ENCODE results near the gene PPP6C.
A peak's percentile ranks its signal among the peaks of the same experiment; 100 is the strongest.
"Not testable (repeated sequence)": the region's sequence is repeated elsewhere in the genome, so short reads cannot be mapped to it uniquely, and the experiment has no call there.

The PPP6C gene

DNA sequence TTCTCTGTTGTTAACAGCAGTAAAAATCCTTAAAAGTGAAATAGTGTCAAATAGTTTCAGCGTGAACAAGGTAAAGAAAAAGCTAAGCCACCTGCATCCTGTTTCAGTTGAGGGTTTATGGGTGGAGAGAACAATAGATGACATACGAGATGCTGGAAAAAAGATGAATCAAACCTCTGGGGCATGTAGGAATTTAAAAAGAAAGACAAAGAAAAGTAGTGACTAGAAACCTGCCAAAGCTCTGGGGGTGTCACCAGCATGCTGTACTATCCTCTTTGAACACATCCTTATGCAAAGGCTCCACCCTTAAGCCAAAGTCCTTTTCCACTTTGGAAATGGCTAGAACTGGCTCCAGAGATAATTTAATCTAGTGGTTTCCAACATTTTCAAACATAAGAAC lies 68.5 kb downstream of the PPP6C start:
- DNase-seq (ENCODE audit: low read depth): no peak
- H3K4me3 ChIP-seq (ENCODE audit: control insufficient read depth, low read depth, low read length): no peak overlapping the region
- TF ChIP-seq, protein P1, sequence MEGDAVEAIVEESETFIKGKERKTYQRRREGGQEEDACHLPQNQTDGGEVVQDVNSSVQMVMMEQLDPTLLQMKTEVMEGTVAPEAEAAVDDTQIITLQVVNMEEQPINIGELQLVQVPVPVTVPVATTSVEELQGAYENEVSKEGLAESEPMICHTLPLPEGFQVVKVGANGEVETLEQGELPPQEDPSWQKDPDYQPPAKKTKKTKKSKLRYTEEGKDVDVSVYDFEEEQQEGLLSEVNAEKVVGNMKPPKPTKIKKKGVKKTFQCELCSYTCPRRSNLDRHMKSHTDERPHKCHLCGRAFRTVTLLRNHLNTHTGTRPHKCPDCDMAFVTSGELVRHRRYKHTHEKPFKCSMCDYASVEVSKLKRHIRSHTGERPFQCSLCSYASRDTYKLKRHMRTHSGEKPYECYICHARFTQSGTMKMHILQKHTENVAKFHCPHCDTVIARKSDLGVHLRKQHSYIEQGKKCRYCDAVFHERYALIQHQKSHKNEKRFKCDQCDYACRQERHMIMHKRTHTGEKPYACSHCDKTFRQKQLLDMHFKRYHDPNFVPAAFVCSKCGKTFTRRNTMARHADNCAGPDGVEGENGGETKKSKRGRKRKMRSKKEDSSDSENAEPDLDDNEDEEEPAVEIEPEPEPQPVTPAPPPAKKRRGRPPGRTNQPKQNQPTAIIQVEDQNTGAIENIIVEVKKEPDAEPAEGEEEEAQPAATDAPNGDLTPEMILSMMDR (IDR thresholded peaks at IDR 0.05; ENCODE audit: control insufficient read depth, insufficient read depth, low read depth, low read length, missing control alignments): no peak

DNA sequence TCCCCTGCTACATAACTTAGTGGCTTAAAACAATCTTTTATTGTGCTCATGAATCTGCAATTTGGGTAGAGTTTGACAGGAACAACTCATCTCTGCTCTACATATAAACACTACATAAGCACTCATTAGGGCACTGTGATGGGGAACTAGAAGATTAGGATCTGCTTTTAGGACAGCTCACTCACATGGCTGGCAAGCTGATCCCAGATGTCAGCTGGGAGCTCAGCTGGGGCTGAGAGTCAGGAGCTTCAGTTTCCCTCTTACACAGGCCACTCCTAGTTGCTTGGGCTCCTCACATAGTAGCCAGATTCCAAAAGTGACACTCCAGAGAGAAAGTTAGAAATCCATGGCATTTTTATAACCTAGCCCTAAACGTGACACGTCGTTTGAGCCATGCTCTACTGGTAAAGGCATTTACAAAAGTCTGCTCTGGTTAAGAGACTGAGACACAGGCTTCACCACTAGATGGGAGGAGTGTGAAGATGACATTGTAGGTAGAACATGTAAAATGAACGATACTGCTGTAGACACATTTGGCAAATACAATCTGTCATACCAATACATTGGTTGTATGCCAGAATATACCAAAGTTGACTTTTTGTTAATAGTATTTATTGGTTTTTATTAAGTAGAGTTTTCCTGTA lies 69.8 kb downstream of the PPP6C start:
- no peak overlapping the region for H3K4me3 ChIP-seq (ENCODE audit: control insufficient read depth, low read depth, low read length)
- DNase-seq (ENCODE audit: low read depth): no peak
- TF ChIP-seq, protein P1 (IDR thresholded peaks at IDR 0.05; ENCODE audit: control insufficient read depth, insufficient read depth, low read depth, low read length, missing control alignments): peak; percentile 27

DNA sequence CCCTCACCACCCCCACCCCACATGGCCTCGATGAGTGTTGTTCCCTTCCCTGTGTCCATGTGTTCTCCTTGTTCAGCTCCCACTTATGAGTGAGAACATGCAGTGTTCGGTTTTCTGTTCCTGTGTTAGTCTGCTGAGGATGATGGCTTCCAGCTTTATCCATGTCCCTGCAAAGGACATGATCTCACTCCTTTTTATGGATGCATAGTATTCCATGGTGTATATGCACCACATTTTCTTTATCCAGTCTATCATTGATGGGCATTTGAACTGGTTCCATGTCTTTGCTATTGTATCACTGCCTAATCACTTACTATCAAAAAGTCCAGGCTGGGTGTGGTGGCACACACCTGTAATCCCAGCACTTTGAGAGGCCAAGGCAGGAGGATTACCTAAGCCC lies 70.9 kb downstream of the PPP6C start:
- DNase-seq (ENCODE audit: low read depth); H3K4me3 ChIP-seq (ENCODE audit: control insufficient read depth, low read depth, low read length): not testable (repeated sequence)

DNA sequence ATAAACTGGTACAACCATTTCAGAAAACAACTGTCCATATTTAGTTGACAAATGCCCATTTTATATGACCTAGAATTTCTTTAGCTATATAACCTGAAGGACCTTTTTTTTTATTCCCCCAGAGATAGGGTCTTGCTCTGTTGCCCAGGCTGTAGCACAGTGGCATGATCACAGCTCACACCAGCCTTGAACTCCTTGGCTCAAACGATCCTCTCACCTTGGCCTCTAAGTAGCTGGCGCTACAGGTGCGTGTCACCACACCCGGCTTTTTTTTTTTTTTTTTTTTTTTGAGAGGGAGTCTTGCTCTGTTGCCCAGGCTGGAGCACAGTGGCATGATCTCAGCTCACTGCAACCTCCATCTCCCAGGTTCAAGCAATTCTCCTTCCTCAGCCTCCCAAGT lies 75.1 kb downstream of the PPP6C start:
- not testable (repeated sequence) for DNase-seq (ENCODE audit: low read depth); H3K4me3 ChIP-seq (ENCODE audit: control insufficient read depth, low read depth, low read length)

DNA sequence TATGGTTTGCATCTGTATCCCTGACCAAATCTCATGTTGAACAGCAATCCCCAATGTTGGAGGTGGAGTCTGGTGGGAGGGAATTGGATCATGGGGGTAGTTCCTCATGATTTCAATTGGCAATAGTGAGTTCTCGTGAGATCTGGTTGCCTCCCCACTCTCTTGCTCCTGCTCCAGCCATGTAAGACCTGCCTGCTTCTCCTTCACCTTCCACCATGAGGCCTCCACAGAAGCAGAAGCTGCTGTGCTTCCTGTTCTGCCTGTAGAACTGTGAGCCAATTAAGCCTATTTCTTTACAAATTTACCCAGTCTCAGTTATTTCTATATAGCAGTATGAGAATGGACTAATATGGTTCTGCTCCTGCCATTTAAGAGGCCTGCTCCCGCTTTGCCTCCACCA lies 79.1 kb downstream of the PPP6C start:
- DNase-seq (ENCODE audit: low read depth): no peak
- H3K4me3 ChIP-seq (ENCODE audit: control insufficient read depth, low read depth, low read length): no peak overlapping the region
- TF ChIP-seq, protein P1 (IDR thresholded peaks at IDR 0.05; ENCODE audit: control insufficient read depth, insufficient read depth, low read depth, low read length, missing control alignments): no peak

DNA sequence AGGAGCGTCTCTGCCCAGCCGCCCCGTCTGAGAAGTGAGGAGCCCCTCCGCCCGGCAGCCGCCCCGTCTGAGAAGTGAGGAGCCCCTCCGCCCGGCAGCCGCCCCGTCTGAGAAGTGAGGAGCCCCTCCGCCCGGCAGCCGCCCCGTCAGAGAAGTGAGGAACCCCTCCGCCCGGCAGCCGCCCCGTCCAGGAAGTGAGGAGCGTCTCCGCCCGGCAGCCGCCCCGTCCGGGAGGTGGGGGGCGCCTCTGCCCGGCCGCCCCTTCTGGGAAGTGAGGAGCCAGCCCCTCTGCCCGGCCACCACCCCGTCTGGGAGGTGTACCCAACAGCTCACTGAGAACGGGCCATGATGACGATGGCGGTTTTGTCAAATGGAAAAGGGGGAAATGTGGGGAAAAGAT lies 81.1 kb downstream of the PPP6C start:
- not testable (repeated sequence) for DNase-seq (ENCODE audit: low read depth); H3K4me3 ChIP-seq (ENCODE audit: control insufficient read depth, low read depth, low read length)

DNA sequence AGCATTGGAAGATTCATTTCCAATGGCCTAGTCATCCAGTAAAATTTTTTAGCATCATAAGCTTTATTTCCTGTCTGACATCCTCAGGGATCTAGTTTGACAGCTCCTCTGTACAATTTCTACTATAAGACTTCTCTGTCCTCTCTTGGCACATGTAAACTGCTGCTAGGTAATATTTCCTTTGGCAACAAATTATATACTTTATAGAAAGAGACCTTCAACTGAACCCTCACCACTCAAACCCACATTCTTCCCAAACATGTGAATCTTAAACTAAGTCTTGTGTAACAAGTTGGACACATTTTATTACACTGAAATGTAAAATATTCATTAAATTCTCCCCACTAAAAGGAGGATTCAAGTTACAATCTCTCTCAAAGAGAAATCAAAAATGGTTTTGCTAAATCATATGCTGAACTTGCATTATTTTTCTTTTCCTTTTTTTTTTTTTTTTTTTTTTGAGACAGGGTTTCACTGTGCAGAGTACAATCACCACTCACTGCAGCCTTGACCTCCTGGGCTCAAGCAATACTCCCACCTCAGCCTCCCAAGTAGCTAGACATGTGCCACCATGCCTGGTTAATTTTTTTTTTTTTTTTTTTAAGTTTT lies 83.2 kb downstream of the PPP6C start:
- H3K4me3 ChIP-seq (ENCODE audit: control insufficient read depth, low read depth, low read length): no peak overlapping the region
- peak; percentile 84 for DNase-seq (ENCODE audit: low read depth)
- TF ChIP-seq, protein P1 (IDR thresholded peaks at IDR 0.05; ENCODE audit: control insufficient read depth, insufficient read depth, low read depth, low read length, missing control alignments): no peak

DNA sequence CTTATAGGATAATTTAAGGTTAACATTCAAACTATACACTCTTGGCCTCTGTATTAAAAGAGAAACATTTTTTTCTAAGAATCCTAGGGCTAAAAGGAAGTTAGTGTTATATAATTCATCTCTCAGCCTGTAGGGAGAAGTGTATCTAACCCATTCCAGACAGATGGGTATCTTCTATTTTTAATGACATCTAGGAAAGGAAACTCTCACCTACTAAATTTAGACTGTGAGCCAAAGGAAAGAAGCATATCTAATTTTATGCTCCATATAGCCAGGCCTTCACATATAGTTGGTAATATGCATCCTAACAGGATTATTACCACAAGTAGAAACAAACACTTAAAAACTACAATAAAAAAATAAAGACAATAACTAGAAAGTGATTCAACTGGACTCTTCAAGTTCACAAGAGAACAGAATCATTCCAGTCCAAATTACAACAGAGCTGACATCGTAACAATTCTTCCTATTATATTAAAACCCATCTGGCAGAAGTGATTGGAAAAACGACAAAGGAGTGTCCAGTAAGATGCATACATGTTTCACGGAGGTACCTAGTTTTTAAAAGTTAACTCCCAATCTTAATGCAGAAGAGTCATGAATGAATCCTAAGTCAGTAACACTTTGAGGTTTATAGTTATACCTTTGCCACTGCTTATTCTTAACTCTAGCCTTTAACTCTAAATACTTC lies 85.7 kb downstream of the PPP6C start:
- TF ChIP-seq, protein P1 (IDR thresholded peaks at IDR 0.05; ENCODE audit: control insufficient read depth, insufficient read depth, low read depth, low read length, missing control alignments): no peak

More for the DNA sequence above, 85.7 kb downstream of the PPP6C start:
- no peak for DNase-seq (ENCODE audit: low read depth)
- no peak overlapping the region for H3K4me3 ChIP-seq (ENCODE audit: control insufficient read depth, low read depth, low read length)
